ENCODE measurements around the gene OSBPL9. TPM values are rescaled to one million over a fixed set of nuclear protein-coding genes. Genes with fewer than 3 reads are reported as not detected.
A peak's percentile ranks its signal among the peaks of the same experiment; 100 is the strongest.

Gene OSBPL9
- total RNA-seq, 4 donors from 2014 or later: 65.8 to 206 (median 136) TPM

DNA sequence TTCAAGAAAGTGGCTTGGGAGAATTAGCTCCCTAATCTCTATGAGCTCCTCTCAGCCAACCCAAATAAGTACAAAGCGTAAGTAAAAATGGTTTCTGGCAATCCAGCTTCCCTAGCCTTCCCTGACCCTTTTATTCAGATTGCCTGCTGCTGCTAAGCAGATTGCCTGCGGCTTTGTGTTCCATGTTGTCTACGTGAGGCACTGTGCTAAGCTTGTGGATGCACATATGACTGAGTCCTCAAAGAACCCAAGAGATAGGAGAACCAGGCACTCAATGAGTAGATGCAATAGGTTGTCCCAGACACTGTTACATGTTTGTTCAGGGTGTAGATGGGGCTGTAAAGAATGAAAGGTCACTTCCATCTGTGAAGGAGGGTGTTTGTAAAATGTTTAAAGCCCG lies 6.3 kb upstream of the OSBPL9 start:
- Histone ChIP-seq H3K27me3 (no peaks in the 10 kb centered on the region), H3K9me3 (no peaks in the 10 kb centered on the region), H3K36me3 (no peaks in the 10 kb centered on the region), H3K4me1 (peaks cover 40 to 48% of the 10 kb centered on the region in 2 donors), H3K27ac (peak overlapping the region; percentile 94 to 99 (median 99)), H3K4me3 (no peak overlapping the region)
- intact Hi-C loops (cut with DNase I; ENCODE audit: low total_unique reads): loop anchor here (5.0 kb wide), 1 partner anchor 48 kb away; no protein-coding TSS in a partner anchor
- in situ Hi-C loops (cut with MboI; ENCODE audit: low sequenced_read_pairs in 4 of 4): no loop called here
- DNase-seq: no peak
- ATAC-seq: no peak
- no peak for TF ChIP-seq POLR2A (IDR thresholded peaks at IDR 0.05)
- TF ChIP-seq, protein P1, sequence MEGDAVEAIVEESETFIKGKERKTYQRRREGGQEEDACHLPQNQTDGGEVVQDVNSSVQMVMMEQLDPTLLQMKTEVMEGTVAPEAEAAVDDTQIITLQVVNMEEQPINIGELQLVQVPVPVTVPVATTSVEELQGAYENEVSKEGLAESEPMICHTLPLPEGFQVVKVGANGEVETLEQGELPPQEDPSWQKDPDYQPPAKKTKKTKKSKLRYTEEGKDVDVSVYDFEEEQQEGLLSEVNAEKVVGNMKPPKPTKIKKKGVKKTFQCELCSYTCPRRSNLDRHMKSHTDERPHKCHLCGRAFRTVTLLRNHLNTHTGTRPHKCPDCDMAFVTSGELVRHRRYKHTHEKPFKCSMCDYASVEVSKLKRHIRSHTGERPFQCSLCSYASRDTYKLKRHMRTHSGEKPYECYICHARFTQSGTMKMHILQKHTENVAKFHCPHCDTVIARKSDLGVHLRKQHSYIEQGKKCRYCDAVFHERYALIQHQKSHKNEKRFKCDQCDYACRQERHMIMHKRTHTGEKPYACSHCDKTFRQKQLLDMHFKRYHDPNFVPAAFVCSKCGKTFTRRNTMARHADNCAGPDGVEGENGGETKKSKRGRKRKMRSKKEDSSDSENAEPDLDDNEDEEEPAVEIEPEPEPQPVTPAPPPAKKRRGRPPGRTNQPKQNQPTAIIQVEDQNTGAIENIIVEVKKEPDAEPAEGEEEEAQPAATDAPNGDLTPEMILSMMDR (IDR thresholded peaks at IDR 0.05 in 4 of 5, conservative IDR thresholded peaks at IDR 0.05 in 1 of 5): no peak

DNA sequence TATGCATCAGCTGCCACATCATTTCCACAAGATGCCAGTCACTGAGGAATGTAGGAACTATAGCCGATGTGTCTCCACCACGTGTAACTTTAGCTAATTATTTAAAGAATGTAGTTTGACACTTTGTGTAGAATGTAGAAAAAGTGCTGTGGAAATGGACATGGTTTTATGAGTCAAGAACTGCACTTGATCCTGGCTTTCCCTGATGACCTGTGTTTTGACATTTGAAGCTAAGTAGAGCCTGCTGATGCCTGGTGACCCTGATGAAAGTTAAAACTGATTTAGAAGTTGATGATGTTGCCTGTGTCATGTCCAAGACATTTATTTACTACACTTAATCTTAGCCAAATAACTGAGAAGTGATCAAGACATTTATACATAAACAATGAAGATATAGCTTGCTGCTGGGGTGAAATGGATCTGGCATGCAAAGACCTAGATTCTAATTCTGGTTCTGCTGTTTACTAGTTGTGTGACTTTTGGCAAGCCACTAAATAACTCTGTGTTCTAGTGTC lies 4.4 kb upstream of the OSBPL9 start:
- H3K27ac ChIP-seq: peak overlapping the region; percentile 94 to 99 (median 99)
- H3K4me3 ChIP-seq: peak overlapping the region in 1 of 4 donors; percentile 20
- TF ChIP-seq, protein P1 (IDR thresholded peaks at IDR 0.05 in 4 of 5, conservative IDR thresholded peaks at IDR 0.05 in 1 of 5): no peak
- peak in 1 of 2 donors; percentile 15 for TF ChIP-seq POLR2A (IDR thresholded peaks at IDR 0.05)
- DNase-seq (peak; percentile 46 to 54), ATAC-seq (peak; percentile 71 to 78)
- no peaks in the 10 kb centered on the region for H3K27me3 ChIP-seq
- H3K9me3 ChIP-seq: no peaks in the 10 kb centered on the region
- intact Hi-C loops (cut with DNase I; ENCODE audit: low total_unique reads) (loop anchor here (5.0 kb wide), 1 partner anchor 50 kb away; no protein-coding TSS in a partner anchor), in situ Hi-C loops (cut with MboI; ENCODE audit: low sequenced_read_pairs in 4 of 4) (no loop called here)
- no peaks in the 10 kb centered on the region for H3K36me3 ChIP-seq
- peaks cover 37 to 41% of the 10 kb centered on the region in 2 donors for H3K4me1 ChIP-seq

DNA sequence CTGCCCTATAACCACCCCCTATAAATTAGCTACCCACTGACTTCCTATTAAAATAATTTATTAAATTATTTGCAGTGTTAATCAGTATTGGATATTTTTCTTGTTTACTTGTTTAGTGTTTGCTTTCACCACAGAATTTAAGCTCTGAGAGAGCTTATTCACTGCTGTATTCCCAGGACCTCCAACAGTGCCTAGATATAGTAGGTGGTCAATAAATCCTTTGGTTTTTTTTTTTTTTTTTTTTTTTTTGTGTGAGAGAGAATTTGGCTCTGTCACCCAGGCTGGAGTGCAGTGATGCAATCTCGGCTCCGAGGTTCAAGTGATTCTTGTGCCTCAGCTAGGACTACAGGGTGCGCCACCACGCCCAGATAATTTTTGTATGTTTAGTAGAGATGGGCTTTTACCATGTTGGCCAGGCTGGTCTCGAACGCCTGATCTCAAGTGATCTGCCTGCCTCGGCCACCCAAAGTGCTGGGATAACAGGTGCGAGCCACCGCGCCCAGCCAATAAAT lies 1.1 kb upstream of the OSBPL9 start:
- H3K4me3 ChIP-seq: no peak overlapping the region
- no peak for ATAC-seq
- H3K27ac ChIP-seq: peak overlapping the region; percentile 94 to 99 (median 99)
- no peak for DNase-seq
- no peaks in the 10 kb centered on the region for H3K9me3 ChIP-seq
- intact Hi-C loops (cut with DNase I; ENCODE audit: low total_unique reads): loop anchor here (2.0 to 5.0 kb wide), 2 partner anchors 97 to 261 kb away; partner anchors contain the start of genes EPS15 and NRDC
- in situ Hi-C loops (cut with MboI; ENCODE audit: low sequenced_read_pairs in 4 of 4): no loop called here
- no peaks in the 10 kb centered on the region for H3K36me3 ChIP-seq
- no peak for TF ChIP-seq POLR2A (IDR thresholded peaks at IDR 0.05)
- H3K27me3 ChIP-seq: no peaks in the 10 kb centered on the region
- peaks cover 42 to 55% of the 10 kb centered on the region in 2 donors for H3K4me1 ChIP-seq

DNA sequence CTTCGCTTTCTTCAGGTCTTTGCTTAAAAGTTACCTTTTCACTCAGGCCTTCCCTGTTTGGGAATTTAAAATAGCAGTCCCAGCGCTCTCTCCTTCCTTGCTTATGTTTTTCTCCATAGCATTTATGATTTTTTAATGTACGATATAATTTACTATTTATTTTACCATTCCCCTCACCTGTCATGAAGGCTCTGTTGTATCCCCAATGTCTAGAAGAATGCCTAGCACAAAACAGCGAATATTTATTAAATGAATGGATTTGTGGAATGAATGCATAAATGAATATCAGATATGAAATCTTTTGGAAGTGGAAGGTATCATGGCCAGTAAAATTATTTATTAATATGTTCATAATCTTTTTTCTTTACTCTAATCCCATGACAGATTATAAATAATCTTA lies 402 bp upstream of the OSBPL9 start:
- in situ Hi-C loops (cut with MboI; ENCODE audit: low sequenced_read_pairs in 4 of 4): no loop called here
- peak overlapping the region; percentile 94 to 99 (median 99) for H3K27ac ChIP-seq
- DNase-seq: no peak
- H3K9me3 ChIP-seq: no peaks in the 10 kb centered on the region
- no peaks in the 10 kb centered on the region for H3K27me3 ChIP-seq
- H3K4me3 ChIP-seq: peak overlapping the region; percentile 79 to 99 (median 94)
- no peak for ATAC-seq
- H3K36me3 ChIP-seq: no peaks in the 10 kb centered on the region
- intact Hi-C loops (cut with DNase I; ENCODE audit: low total_unique reads): loop anchor here (2.0 to 5.0 kb wide), 2 partner anchors 98 to 261 kb away; partner anchors contain the start of genes EPS15 and NRDC
- peaks cover 41 to 57% of the 10 kb centered on the region in 2 donors for H3K4me1 ChIP-seq
- TF ChIP-seq, protein P1 (IDR thresholded peaks at IDR 0.05 in 4 of 5, conservative IDR thresholded peaks at IDR 0.05 in 1 of 5): no peak
- no peak for TF ChIP-seq POLR2A (IDR thresholded peaks at IDR 0.05)

DNA sequence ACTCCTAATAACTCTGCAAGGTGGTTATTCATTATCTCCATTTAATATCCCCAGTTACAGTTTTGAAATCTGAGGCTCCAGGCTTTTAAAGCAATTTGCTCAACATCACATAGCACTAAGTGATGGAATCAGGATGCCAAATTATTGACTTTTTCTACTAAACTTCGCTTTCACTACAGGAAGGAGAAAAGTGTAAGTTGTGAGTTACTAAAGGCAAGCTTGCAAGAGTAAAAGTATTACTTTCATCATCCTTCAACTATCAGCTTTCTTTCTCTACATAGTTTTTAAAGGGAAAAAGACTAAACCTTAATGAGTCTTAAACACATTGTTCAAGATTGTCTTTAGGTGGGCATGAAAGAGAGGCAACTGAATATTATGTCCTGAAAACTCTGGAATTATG lies 1.8 kb downstream of the OSBPL9 start:
- Histone ChIP-seq H3K4me1 (peaks cover 47 to 61% of the 10 kb centered on the region in 2 donors), H3K4me3 (peak overlapping the region; percentile 79 to 99 (median 94)), H3K9me3 (no peaks in the 10 kb centered on the region), H3K27ac (peak overlapping the region; percentile 94 to 99 (median 99)), H3K27me3 (no peaks in the 10 kb centered on the region), H3K36me3 (no peaks in the 10 kb centered on the region)
- DNase-seq: no peak
- in situ Hi-C loops (cut with MboI; ENCODE audit: low sequenced_read_pairs in 4 of 4): no loop called here
- intact Hi-C loops (cut with DNase I; ENCODE audit: low total_unique reads): loop anchor here (5.0 kb wide), 1 partner anchor 259 kb away; the partner anchor contains the start of gene NRDC
- ATAC-seq: no peak
- TF ChIP-seq, protein P1 (IDR thresholded peaks at IDR 0.05 in 4 of 5, conservative IDR thresholded peaks at IDR 0.05 in 1 of 5): no peak
- no peak for TF ChIP-seq POLR2A (IDR thresholded peaks at IDR 0.05)
